Measurements from ENCODE around the gene CEP41. TPM values are rescaled to one million over a fixed set of nuclear protein-coding genes. Genes with fewer than 3 reads are reported as not detected.

CEP41 gene
- total RNA-seq, 6 experiments from 2014 or later = 2.6 to 11.7 (median 4.6) TPM

DNA sequence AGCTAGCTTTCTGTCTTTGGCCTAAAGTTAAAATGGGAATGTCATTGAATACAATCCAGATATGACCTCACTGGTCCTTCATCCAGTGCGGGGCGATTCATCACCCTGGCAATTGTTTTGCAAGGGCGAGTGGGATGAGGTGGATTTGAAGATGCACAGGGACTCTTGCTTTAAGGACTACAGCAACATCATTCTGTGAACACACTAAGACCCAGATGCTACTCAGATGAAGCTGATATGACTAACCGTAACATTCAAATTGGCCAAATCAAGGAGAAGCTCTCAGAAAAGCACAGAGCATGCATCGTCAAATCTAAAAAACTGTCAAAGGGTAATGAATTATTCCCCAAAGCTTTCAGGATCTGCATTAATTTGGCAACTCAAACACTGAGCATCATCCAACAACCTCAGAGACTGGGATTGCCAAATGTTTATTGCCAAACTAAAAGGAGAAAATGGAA is 47.7 kb downstream of the CEP41 start:
- Histone ChIP-seq H3K4me1 (no peaks in the 10 kb centered on the region), H3K27me3 (no peaks in the 10 kb centered on the region), H3K4me3 (no peak overlapping the region), H3K36me3 (no peaks in the 10 kb centered on the region), H3K27ac (no peak overlapping the region), H3K9me3 (no peaks in the 10 kb centered on the region)
- intact Hi-C loops (cut with DNase I) = no loop called here
- TF ChIP-seq POLR2A (IDR thresholded peaks at IDR 0.05) = no peak
- no peak for TF ChIP-seq CTCF (IDR thresholded peaks at IDR 0.05)
- DNase-seq (no peak), ATAC-seq (no peak)
- 88% methylated on average over 4 of the region's 5 CpGs for WGBS (ENCODE audit: insufficient coverage, low coverage, low lambda C conversion rate, missing lambda C conversion rate)

GRCh38 chr7:130390486-130390885 is 50.3 kb downstream of the CEP41 start:
- TF ChIP-seq POLR2A (IDR thresholded peaks at IDR 0.05) (no peak), CTCF (IDR thresholded peaks at IDR 0.05) (no peak)
- Histone ChIP-seq H3K27me3 (no peaks in the 10 kb centered on the region), H3K36me3 (no peaks in the 10 kb centered on the region), H3K4me1 (no peaks in the 10 kb centered on the region), H3K27ac (no peak overlapping the region), H3K9me3 (no peaks in the 10 kb centered on the region), H3K4me3 (no peak overlapping the region)
- 94% methylated on average over 1 of the region's 1 CpG for WGBS (ENCODE audit: insufficient coverage, low coverage, low lambda C conversion rate, missing lambda C conversion rate)
- ATAC-seq (no peak), DNase-seq (no peak)
- intact Hi-C loops (cut with DNase I) = no loop called here

GRCh38 chr7:130388671-130389070 is 52.1 kb downstream of the CEP41 start:
- no peaks in the 10 kb centered on the region for H3K36me3 ChIP-seq

GRCh38 chr7:130387628-130388403 is 53.0 kb downstream of the CEP41 start:
- intact Hi-C loops (cut with DNase I) = no loop called here
- ATAC-seq = peak; percentile 39 to 84 (median 72)

More at GRCh38 chr7:130388671-130389070, 52.1 kb downstream of the CEP41 start:
- intact Hi-C loops (cut with DNase I) = no loop called here
- no peaks in the 10 kb centered on the region for H3K9me3 ChIP-seq
- ATAC-seq (no peak), DNase-seq (peak in 1 of 3 donors; percentile 4)
- H3K4me1 ChIP-seq = no peaks in the 10 kb centered on the region
- no peak for TF ChIP-seq POLR2A (IDR thresholded peaks at IDR 0.05)
- no peak for TF ChIP-seq CTCF (IDR thresholded peaks at IDR 0.05)
- 81% methylated on average over 2 of the region's 2 CpGs for WGBS (ENCODE audit: insufficient coverage, low coverage, low lambda C conversion rate, missing lambda C conversion rate)
- H3K27me3 ChIP-seq = no peaks in the 10 kb centered on the region
- no peak overlapping the region for H3K4me3 ChIP-seq
- no peak overlapping the region for H3K27ac ChIP-seq

More at GRCh38 chr7:130387628-130388403, 53.0 kb downstream of the CEP41 start:
- H3K4me1 ChIP-seq = no peaks in the 10 kb centered on the region
- H3K36me3 ChIP-seq = no peaks in the 10 kb centered on the region
- no peak overlapping the region for H3K4me3 ChIP-seq
- no peak overlapping the region for H3K27ac ChIP-seq
- TF ChIP-seq CTCF (IDR thresholded peaks at IDR 0.05) (no peak), POLR2A (IDR thresholded peaks at IDR 0.05) (no peak)
- 46% methylated on average over 10 of the region's 12 CpGs for WGBS (ENCODE audit: insufficient coverage, low coverage, low lambda C conversion rate, missing lambda C conversion rate)
- no peaks in the 10 kb centered on the region for H3K9me3 ChIP-seq
- no peaks in the 10 kb centered on the region for H3K27me3 ChIP-seq
- peak in 1 of 3 donors; percentile 22 for DNase-seq
